Heart left ventricle (tissue), 16 donors: Measurements from ENCODE around the gene BAK1. TPM values are rescaled to one million over a fixed set of nuclear protein-coding genes. Genes with fewer than 3 reads are reported as not detected.

Experiments
- ATAC-seq, 4 donors: fragments of 200-7000 bp; cut with Tn5 transposase; one replicate each; pipeline ENCODE4 v1.9.1; 2020 to 2022; ENCODE audit warnings: moderate library complexity in 4 of 4, mild to moderate bottlenecking in 3 of 4, moderate number of reproducible peaks in 1 of 4
- DNase-seq, 5 donors: peaks; one replicate each; pipeline ENCODE4 v3.0.0-alpha.2; 2020
- H3K27ac ChIP-seq, 12 donors: fragments of 200-600 bp; sonication (generic) in 4 of 12; one replicate each; pipeline versions ENCODE4 v1.5.0 to v1.8.0; 2016 to 2022; ENCODE audit warnings: mild to moderate bottlenecking in 2 of 12
- H3K27me3 ChIP-seq, 9 donors: fragments of 200-600 bp; sonication (generic) in 2 of 9; one replicate each; pipeline versions ENCODE4 v1.5.1 to v1.8.0; 2016 to 2022; ENCODE audit warnings: mild to moderate bottlenecking in 3 of 9
- H3K36me3 ChIP-seq, 9 donors: fragments of 200-600 bp; sonication (generic) in 2 of 9; one replicate each; pipeline versions ENCODE4 v1.5.0 to v1.8.0; 2018 to 2022; ENCODE audit warnings: mild to moderate bottlenecking in 2 of 9
- H3K4me1 ChIP-seq, 12 donors: fragments of 200-600 bp; sonication (generic) in 4 of 12; one replicate each; pipeline versions ENCODE4 v1.5.0 to v1.8.0; 2016 to 2022; ENCODE audit warnings: mild to moderate bottlenecking in 3 of 12
- H3K4me3 ChIP-seq, 12 donors: fragments of 200-600 bp; sonication (generic) in 4 of 12; one replicate each; pipeline versions ENCODE4 v1.5.0 to v1.8.0; 2017 to 2022; ENCODE audit warnings: mild to moderate bottlenecking in 9 of 12, moderate library complexity in 4 of 12
- H3K9me3 ChIP-seq, 12 donors: fragments of 200-600 bp; sonication (generic) in 4 of 12; one replicate each; pipeline versions ENCODE4 v1.5.0 to v1.8.0; 2016 to 2022; ENCODE audit warnings: mild to moderate bottlenecking in 1 of 12
- POLR2A ChIP-seq, 2 donors: fragments of 450-650 bp; IDR thresholded peaks; one replicate each; pipeline ENCODE4 v1.6.1; 2017; ENCODE audit warnings: antibody characterized with exemption in 2 of 2, mild to moderate bottlenecking in 2 of 2, moderate library complexity in 2 of 2
- WGBS, 4 donors: extraction: QIAGEN DNeasy Blood & Tissue Kit in 2 of 4; methylation state at CpG; one replicate each; pipeline versions ENCODE4 v1.1.5 to v1.1.7; 2013 to 2018; 5-methylcytosine and 5-hydroxymethylcytosine counted together
- intact Hi-C, 10 donors: fragments of 100-400 bp; cut with DNase I; formaldehyde crosslinking; loops; one replicate each; pipeline versions ENCODE4 v1.11.1 to v1.14.2; 2022
- long read RNA-seq, 3 donors: library from polyadenylated mRNA; unstranded; transcript quantifications; one replicate each; pipeline ENCODE4 v2.0.0, GENCODE V29; 2020 to 2021
- polyA plus RNA-seq, 2 donors: library from polyadenylated mRNA; stranded (reverse); fragments of 200-250 nt; gene quantifications; one replicate each; pipeline ENCODE4 v1.2.3, GENCODE V29; 2013
- total RNA-seq, 9 donors: library from RNA; depleted of rRNA in 2 of 9; stranded (reverse); fragments of >200 nt in 2 of 9; fragmentation: NEBNext Ultra II Directional in 3 of 9; extraction: Animal tissue kit (Norgen Biotek cat#: 25700) in 3 of 9; gene quantifications; one replicate each; pipeline versions ENCODE4 v1.1.0 to v1.2.4, GENCODE V29; 2016 to 2023
- TF ChIP-seq, protein P1 (sequence below), 12 donors: fragments of 200-600 bp; sonication (generic) in 4 of 12; IDR thresholded peaks; one replicate each; pipeline versions ENCODE4 v1.5.0 to v1.8.0; 2018 to 2022; ENCODE audit warnings: antibody characterized with exemption in 12 of 12, mild to moderate bottlenecking in 5 of 12
- donor health status: ischemic (EF 13 %, LVEDD 7.1; RV severe dilation, severe dysfunction).
- donor health status: healthy with polysubstance abuse.
- donor health status: DM: no; HTN: yes; CAD: no.
- donor health status: DM: no; HTN: no; CAD: no.
- donor health status: ischemic (EF 25% LVEDD 6.9; RV normal size, moderate dysfunction).
- donor health status: ischemic (EF 25% LVEDD 5.7; RV mildly dilated, moderate dysfunction).
- donor health status: healthy.
- donor health status: DM: yes; HTN: yes; CAD: no.
- donor health status: ischemic (EF 35%, LVEDD 5.7; RV mildly dilated, moderate dysfunction).
- donor health status: nonischemic (EF 11% LVEDD 7.7; RV severe dilation, severe dysfunction).
- donor health status: DM: yes; HTN: yes; CAD: no.
- donor health status: PGD.
- donor health status: ischemic (EF 29% LVEDD 5.4; RV normal size, mild dysfunction).
- donor health status: nonischemic (EF 23%, LVEDD 6.1; RV moderate dilation, normal function).

BAK1 gene
- total RNA-seq: 10 to 100 TPM; 13.9 to 33.4 (median 18.9) TPM
- polyA plus RNA-seq: 10 to 100 TPM; 18.1 to 55.3 TPM
- long read RNA-seq, donor 1, transcript BAK1-202 (6 exons, 2,136 nt): major isoform, 64 of 74 reads
- long read RNA-seq, donor 1, partial matches to known transcripts: 6 of 74 reads
- long read RNA-seq, donor 1, other reads (novel, unspliced or antisense): 4 of 74 reads
- long read RNA-seq, donor 2, transcript BAK1-202 (6 exons, 2,136 nt): major isoform, 176 of 192 reads
- long read RNA-seq, donor 2, partial matches to known transcripts: 3 of 192 reads
- long read RNA-seq, donor 2, other reads (novel, unspliced or antisense): 13 of 192 reads
- long read RNA-seq, donor 3, transcript BAK1-202 (6 exons, 2,136 nt): major isoform, 61 of 74 reads
- long read RNA-seq, donor 3, partial matches to known transcripts: 6 of 74 reads
- long read RNA-seq, donor 3, other reads (novel, unspliced or antisense): 7 of 74 reads

DNA sequence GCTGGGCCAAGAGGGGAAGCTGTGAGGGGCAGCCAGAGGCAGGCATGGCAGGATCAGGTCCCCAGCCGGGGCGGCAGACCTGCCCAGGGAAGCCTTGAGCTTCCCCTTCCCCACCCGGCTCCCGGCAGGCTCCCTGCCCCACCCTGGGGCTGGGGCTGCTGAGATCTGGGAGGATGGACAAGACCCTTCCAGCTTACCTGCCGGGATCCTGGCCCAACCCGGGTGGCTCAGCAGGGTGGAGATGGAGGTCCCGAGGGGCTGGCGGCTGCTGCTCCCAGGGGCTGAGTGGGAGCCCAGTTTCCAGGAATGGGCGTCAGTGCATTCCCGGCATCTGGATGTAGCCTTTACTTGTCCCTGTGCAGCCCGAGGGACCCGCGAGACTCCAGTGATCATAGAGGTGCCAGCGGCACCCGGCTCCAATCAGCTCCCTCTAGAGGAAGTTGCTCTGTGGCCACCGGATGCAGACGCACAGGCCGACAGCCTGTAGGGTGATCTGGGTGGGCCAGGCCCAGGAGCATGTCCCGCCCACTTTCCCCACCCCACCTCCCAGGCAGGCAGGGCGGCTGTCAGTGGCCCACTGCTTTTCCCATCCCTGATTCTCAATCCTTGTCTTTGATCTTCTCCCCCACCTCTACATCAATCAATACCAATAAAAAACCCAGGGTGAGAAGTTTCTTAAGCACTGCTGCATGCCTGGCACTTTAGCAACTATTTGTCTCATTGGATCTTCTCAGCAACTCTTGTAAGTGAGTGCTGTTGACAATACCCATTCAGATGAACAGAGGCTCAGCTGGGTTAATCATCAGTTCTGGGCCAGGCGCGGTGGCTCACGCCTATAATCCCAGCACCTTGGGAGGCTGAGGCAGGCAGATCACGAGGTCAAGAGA is at the start of gene BAK1:
BAK1 (minus strand) TSS at position 449 of the 887 bp plus-strand sequence. CDS start 2,672 bp downstream, outside the sequence.
- H3K4me3 ChIP-seq: peak within 1 kb of the TSS; percentile 50 to 97 (median 78)
- WGBS, 4 donors: 2 to 6% (median 3%) methylated on average over 11 to 24 of the region's 24 CpGs
- H3K27me3 ChIP-seq: no peaks in the 10 kb centered on the region
- H3K4me1 ChIP-seq: peaks cover 0 to 40% (median 30%) of the 10 kb centered on the region in 12 donors
- ATAC-seq (peak; percentile 95 to 96 (median 96)), DNase-seq (peak; percentile 93 to 95 (median 94))
- peaks cover 0 to 28% (median 21%) of the 10 kb centered on the region in 9 donors for H3K36me3 ChIP-seq
- TF ChIP-seq POLR2A (IDR thresholded peaks at IDR 0.05): peak in 1 of 2 donors; percentile 82
- TF ChIP-seq, protein P1, sequence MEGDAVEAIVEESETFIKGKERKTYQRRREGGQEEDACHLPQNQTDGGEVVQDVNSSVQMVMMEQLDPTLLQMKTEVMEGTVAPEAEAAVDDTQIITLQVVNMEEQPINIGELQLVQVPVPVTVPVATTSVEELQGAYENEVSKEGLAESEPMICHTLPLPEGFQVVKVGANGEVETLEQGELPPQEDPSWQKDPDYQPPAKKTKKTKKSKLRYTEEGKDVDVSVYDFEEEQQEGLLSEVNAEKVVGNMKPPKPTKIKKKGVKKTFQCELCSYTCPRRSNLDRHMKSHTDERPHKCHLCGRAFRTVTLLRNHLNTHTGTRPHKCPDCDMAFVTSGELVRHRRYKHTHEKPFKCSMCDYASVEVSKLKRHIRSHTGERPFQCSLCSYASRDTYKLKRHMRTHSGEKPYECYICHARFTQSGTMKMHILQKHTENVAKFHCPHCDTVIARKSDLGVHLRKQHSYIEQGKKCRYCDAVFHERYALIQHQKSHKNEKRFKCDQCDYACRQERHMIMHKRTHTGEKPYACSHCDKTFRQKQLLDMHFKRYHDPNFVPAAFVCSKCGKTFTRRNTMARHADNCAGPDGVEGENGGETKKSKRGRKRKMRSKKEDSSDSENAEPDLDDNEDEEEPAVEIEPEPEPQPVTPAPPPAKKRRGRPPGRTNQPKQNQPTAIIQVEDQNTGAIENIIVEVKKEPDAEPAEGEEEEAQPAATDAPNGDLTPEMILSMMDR (IDR thresholded peaks at IDR 0.05): peak; percentile 20 to 79 (median 56)
- intact Hi-C loops: loop anchor here in 8 of 10 donors (10.0 kb wide), 7 partner anchors 55 to 575 kb away; partner anchors contain the start of genes CUTA (in 2 of the 8), PHF1 (in 2 of the 8) and SYNGAP1 (in 2 of the 8)
- H3K27ac ChIP-seq: peak within 1 kb of the TSS; percentile 78 to 91 (median 86)
- no peaks in the 10 kb centered on the region for H3K9me3 ChIP-seq

DNA sequence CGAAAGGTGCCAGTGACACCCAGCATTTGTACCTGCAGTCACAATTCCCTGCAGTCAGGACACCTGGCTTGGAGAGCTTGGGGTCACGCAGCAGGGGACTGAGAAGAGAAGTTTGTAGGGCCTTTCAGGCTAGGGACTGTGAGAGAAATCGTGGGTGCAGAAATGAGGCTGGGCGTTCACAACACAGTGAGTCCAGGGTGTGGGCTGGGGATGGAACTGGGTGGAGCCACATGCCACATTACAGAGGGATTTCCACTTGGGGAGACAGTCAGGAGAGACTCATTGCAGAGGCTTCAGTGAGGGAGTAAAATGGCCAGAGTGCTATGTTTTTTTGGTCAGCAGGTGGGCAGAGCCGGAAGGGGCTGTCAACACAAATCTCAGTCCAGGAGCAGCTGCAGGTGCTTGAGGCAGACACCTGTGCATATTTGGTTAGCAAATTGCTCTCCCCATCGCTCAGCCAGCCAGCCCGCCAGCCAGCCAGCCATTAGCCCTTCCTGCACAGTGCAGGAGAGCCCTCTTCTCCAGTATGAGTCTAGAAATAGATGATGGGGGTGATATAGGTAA is 48.4 kb upstream of the BAK1 start:
- H3K4me3 ChIP-seq: no peak overlapping the region
- intact Hi-C loops: no loop called here
- H3K4me1 ChIP-seq: peaks cover 0 to 28% (median 12%) of the 10 kb centered on the region in 12 donors
- 85 to 92% (median 88%) methylated on average over 7 of the region's 7 CpGs for WGBS, 4 donors
- H3K36me3 ChIP-seq: peaks cover 0 to 5% (median 0%) of the 10 kb centered on the region in 9 donors
- no peak for TF ChIP-seq POLR2A (IDR thresholded peaks at IDR 0.05)
- TF ChIP-seq, protein P1 (IDR thresholded peaks at IDR 0.05): no peak
- H3K9me3 ChIP-seq: no peaks in the 10 kb centered on the region
- ATAC-seq (no peak), DNase-seq (no peak)
- no peaks in the 10 kb centered on the region for H3K27me3 ChIP-seq
- no peak overlapping the region for H3K27ac ChIP-seq

DNA sequence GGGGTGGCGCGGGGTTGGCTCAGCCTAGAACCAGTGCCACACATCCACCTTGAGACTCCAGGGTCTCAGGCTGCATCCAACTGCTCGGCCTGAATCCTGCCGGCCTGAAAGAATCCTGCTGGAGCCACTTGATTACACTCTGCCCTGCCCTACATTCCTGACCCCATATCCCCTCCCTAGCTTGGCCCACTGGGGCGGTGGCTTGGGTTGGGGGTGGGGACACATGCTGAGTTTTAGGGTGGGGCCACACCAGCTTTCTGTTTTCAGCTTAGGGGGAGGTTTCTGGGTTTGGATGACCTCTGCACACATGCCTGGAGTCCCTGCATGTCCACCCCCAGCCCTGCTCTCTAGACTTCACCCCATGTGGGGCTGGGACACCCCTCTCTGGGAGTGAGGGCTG is 47.8 kb upstream of the BAK1 start:
- intact Hi-C loops: no loop called here
- peak in 2 of 4 donors; percentile 21 to 47 for ATAC-seq
- Histone ChIP-seq H3K4me3 (no peak overlapping the region), H3K9me3 (no peaks in the 10 kb centered on the region), H3K4me1 (peaks cover 0 to 28% (median 9%) of the 10 kb centered on the region in 12 donors), H3K36me3 (peaks cover 0 to 5% (median 0%) of the 10 kb centered on the region in 9 donors), H3K27me3 (no peaks in the 10 kb centered on the region), H3K27ac (no peak overlapping the region)
- DNase-seq: no peak
- WGBS, 4 donors: 65 to 74% (median 70%) methylated on average over 4 to 5 of the region's 5 CpGs
- no peak for TF ChIP-seq POLR2A (IDR thresholded peaks at IDR 0.05)
- TF ChIP-seq, protein P1 (IDR thresholded peaks at IDR 0.05): no peak
